Measurements from ENCODE around the gene PPP1CB. TPM values are rescaled to one million over a fixed set of nuclear protein-coding genes. Genes with fewer than 3 reads are reported as not detected.
"Not testable (repeated sequence)": the region's sequence is repeated elsewhere in the genome, so short reads cannot be mapped to it uniquely, and the experiment has no call there.

PPP1CB gene
- total RNA-seq, 1 donor: 70.0 TPM

- not testable (repeated sequence) for DNase-seq (ENCODE audit: low read depth in 2 of 3, low spot score in 2 of 3)
Observed at GRCh38 chr2:28742619-28743018, 9.0 kb upstream of the PPP1CB start.

- DNase-seq (ENCODE audit: low read depth in 2 of 3, low spot score in 2 of 3): no peak
Observed at GRCh38 chr2:28745225-28745624, 6.4 kb upstream of the PPP1CB start.

- DNase-seq (ENCODE audit: low read depth in 2 of 3, low spot score in 2 of 3): peak in 1 of 3 donors; percentile 38
Observed at GRCh38 chr2:28745876-28746275, 5.8 kb upstream of the PPP1CB start.

GRCh38 chr2:28746429-28747111 lies 5.1 kb upstream of the PPP1CB start:
- no peak for DNase-seq (ENCODE audit: low read depth in 2 of 3, low spot score in 2 of 3)

GRCh38 chr2:28747714-28748113 lies 3.9 kb upstream of the PPP1CB start:
- no peak for DNase-seq (ENCODE audit: low read depth in 2 of 3, low spot score in 2 of 3)

GRCh38 chr2:28748176-28748575 lies 3.5 kb upstream of the PPP1CB start:
- peak in 2 of 3 donors; percentile 27 to 34 for DNase-seq (ENCODE audit: low read depth in 2 of 3, low spot score in 2 of 3)

GRCh38 chr2:28748941-28749340 lies 2.7 kb upstream of the PPP1CB start:
- no peak for DNase-seq (ENCODE audit: low read depth in 2 of 3, low spot score in 2 of 3)

GRCh38 chr2:28749526-28749925 lies 2.1 kb upstream of the PPP1CB start:
- DNase-seq (ENCODE audit: low read depth in 2 of 3, low spot score in 2 of 3): no peak

GRCh38 chr2:28750316-28751251 lies 1.0 kb upstream of the PPP1CB start:
- DNase-seq (ENCODE audit: low read depth in 2 of 3, low spot score in 2 of 3): peak in 2 of 3 donors; percentile 44 to 59

- DNase-seq (ENCODE audit: low read depth in 2 of 3, low spot score in 2 of 3): no peak
Observed at GRCh38 chr2:28751956-28752630, 463 bp downstream of the PPP1CB start.

GRCh38 chr2:28752631-28753376 lies 1.2 kb downstream of the PPP1CB start:
- DNase-seq (ENCODE audit: low read depth in 2 of 3, low spot score in 2 of 3): no peak

- DNase-seq (ENCODE audit: low read depth in 2 of 3, low spot score in 2 of 3): no peak
Observed at GRCh38 chr2:28754321-28754720, 2.7 kb downstream of the PPP1CB start.

GRCh38 chr2:28755421-28755820 lies 3.8 kb downstream of the PPP1CB start:
- DNase-seq (ENCODE audit: low read depth in 2 of 3, low spot score in 2 of 3): no peak

- no peak for DNase-seq (ENCODE audit: low read depth in 2 of 3, low spot score in 2 of 3)
Observed at GRCh38 chr2:28758459-28758858, 6.8 kb downstream of the PPP1CB start.

- DNase-seq (ENCODE audit: low read depth in 2 of 3, low spot score in 2 of 3): no peak
Observed at GRCh38 chr2:28761420-28761819, 9.8 kb downstream of the PPP1CB start.

- DNase-seq (ENCODE audit: low read depth in 2 of 3, low spot score in 2 of 3): no peak
Observed at GRCh38 chr2:28764909-28765711, 13.5 kb downstream of the PPP1CB start.

GRCh38 chr2:28766070-28766469 lies 14.4 kb downstream of the PPP1CB start:
- DNase-seq (ENCODE audit: low read depth in 2 of 3, low spot score in 2 of 3): no peak

- DNase-seq (ENCODE audit: low read depth in 2 of 3, low spot score in 2 of 3): no peak
Observed at GRCh38 chr2:28767337-28767736, 15.7 kb downstream of the PPP1CB start.

- no peak for DNase-seq (ENCODE audit: low read depth in 2 of 3, low spot score in 2 of 3)
Observed at GRCh38 chr2:28768422-28768821, 16.8 kb downstream of the PPP1CB start.

GRCh38 chr2:28768952-28769351 lies 17.3 kb downstream of the PPP1CB start:
- no peak for DNase-seq (ENCODE audit: low read depth in 2 of 3, low spot score in 2 of 3)

Measured in hematopoietic multipotent progenitor cell (in vitro differentiated cells).